IMR-90 (cell line): ENCODE data around the gene MEF2D. TPM values are rescaled to one million over a fixed set of nuclear protein-coding genes. Genes with fewer than 3 reads are reported as not detected.

Experiments used
- ATAC-seq: fragments of 200-7000 bp; cut with Tn5 transposase; 2 replicates; pipeline ENCODE4 v1.9.1; 2020; ENCODE audit warnings: low read depth, mild to moderate bottlenecking, moderate library complexity
- BruUV-seq: library from RNA; stranded (reverse); fragments of 400-500 nt; replicated peaks from 2 replicates; lab custom pipeline; 2021; lab: Mats Ljungman, UMichigan
- CTCF ChIA-PET: fragments of 300-600 bp; formaldehyde crosslinking; extraction: SDS; loops from one replicate; lab custom pipeline; 2021; ENCODE audit warnings: antibody characterized with exemption; lab: Yijun Ruan, JAX
- POLR2A ChIA-PET: fragments of 300-600 bp; sonication (Branson Sonifier 250); formaldehyde crosslinking; loops from one replicate; lab custom pipeline; 2022; ENCODE audit warnings: antibody characterized with exemption; ENCODE audit not compliant: unreplicated experiment; lab: Charles Lee
- DNase-seq: peaks from one replicate; pipeline ENCODE4 v3.0.0; 2013
- H2AFZ ChIP-seq: replicated peaks from 2 replicates; pipeline ENCODE3; 2013; ENCODE audit warnings: low read length, mild to moderate bottlenecking; ENCODE audit not compliant: poor library complexity
- H2AK5ac ChIP-seq: 2 replicates; pipeline ENCODE4 v1.6.1; 2013; ENCODE audit warnings: low read depth, low read length, inconsistent platforms
- H2AK9ac ChIP-seq: replicated peaks from 2 replicates; pipeline ENCODE3; 2013; ENCODE audit warnings: mild to moderate bottlenecking, low read depth, low read length, moderate library complexity; ENCODE audit not compliant: poor library complexity
- H2BK120ac ChIP-seq: 2 replicates; pipeline ENCODE4 v1.6.1; 2013; ENCODE audit warnings: low read depth, low read length, inconsistent platforms
- H2BK15ac ChIP-seq: 3 replicates; pipeline ENCODE4 v1.6.1; 2013; ENCODE audit warnings: low read depth, low read length, inconsistent platforms
- H2BK20ac ChIP-seq: 2 replicates; pipeline ENCODE4 v1.6.1; 2013; ENCODE audit warnings: low read depth, mild to moderate bottlenecking, inconsistent platforms, low read length, moderate library complexity
- H2BK5ac ChIP-seq: 2 replicates; pipeline ENCODE4 v1.6.1; 2013; ENCODE audit warnings: mild to moderate bottlenecking, low read depth, low read length, inconsistent platforms; ENCODE audit not compliant: poor library complexity, severe bottlenecking
- H3K14ac ChIP-seq: replicated peaks from 2 replicates; pipeline ENCODE4 v1.6.1; 2013; ENCODE audit warnings: low read depth, low read length, inconsistent platforms
- H3K18ac ChIP-seq: 2 replicates; pipeline ENCODE4 v1.6.1; 2013; ENCODE audit warnings: low read depth, low read length, control low read depth
- H3K23ac ChIP-seq: 2 replicates; pipeline ENCODE4 v1.6.1; 2013; ENCODE audit warnings: low read depth, low read length, inconsistent platforms
- H3K27ac ChIP-seq: 2 replicates; pipeline ENCODE4 v1.5.1; 2013; ENCODE audit warnings: mild to moderate bottlenecking, control low read depth, low read length; ENCODE audit not compliant: insufficient read depth
- H3K27me3 ChIP-seq: 2 replicates; pipeline ENCODE4 v1.6.1; 2013; ENCODE audit warnings: low read length; ENCODE audit not compliant: control insufficient read depth, insufficient read depth
- H3K36me3 ChIP-seq: 2 replicates; pipeline ENCODE4 v1.6.1; 2013; ENCODE audit warnings: low read length, mixed read lengths; ENCODE audit not compliant: control insufficient read depth, insufficient read depth
- H3K4ac ChIP-seq: 2 replicates; pipeline ENCODE4 v1.6.1; 2013; ENCODE audit warnings: low read depth, low read length, inconsistent platforms
- H3K4me1 ChIP-seq: 2 replicates; pipeline ENCODE4 v1.6.1; 2013; ENCODE audit warnings: low read length, mixed read lengths; ENCODE audit not compliant: control insufficient read depth, insufficient read depth
- H3K4me2 ChIP-seq: 2 replicates; pipeline ENCODE4 v1.6.1; 2013; ENCODE audit warnings: low read depth, mild to moderate bottlenecking, control low read depth, low read length, moderate library complexity
- H3K4me3 ChIP-seq: 2 replicates; pipeline ENCODE4 v1.5.1; 2013; ENCODE audit warnings: low read depth, mild to moderate bottlenecking, control low read depth, low read length, moderate library complexity; ENCODE audit not compliant: insufficient read depth
- H3K56ac ChIP-seq: 2 replicates; pipeline ENCODE4 v1.6.1; 2013; ENCODE audit warnings: low read length, inconsistent platforms; ENCODE audit not compliant: insufficient read depth; ENCODE audit errors: extremely low read depth
- H3K79me1 ChIP-seq, 2 experiments: 2 replicates each; pipeline ENCODE4 v1.6.1; 2013; ENCODE audit warnings: low read length in 2 of 2, inconsistent platforms in 1 of 2, low read depth in 1 of 2
- H3K9ac ChIP-seq: 2 replicates; pipeline ENCODE4 v1.6.1; 2013; ENCODE audit warnings: low read depth, low read length, control low read depth
- H3K9me1 ChIP-seq: 2 replicates; pipeline ENCODE4 v1.6.1; 2013; ENCODE audit warnings: low read length, inconsistent platforms; ENCODE audit not compliant: insufficient read depth
- H3K9me3 ChIP-seq: 2 replicates; pipeline ENCODE4 v1.6.1; 2013; ENCODE audit warnings: low read length; ENCODE audit not compliant: control insufficient read depth, insufficient read depth
- H4K20me1 ChIP-seq: 2 replicates; pipeline ENCODE4 v1.6.1; 2013; ENCODE audit warnings: low read length, inconsistent platforms; ENCODE audit not compliant: insufficient read depth
- H4K5ac ChIP-seq: 2 replicates; pipeline ENCODE4 v1.6.1; 2013; ENCODE audit warnings: mild to moderate bottlenecking, low read depth, low read length, control low read depth
- H4K8ac ChIP-seq, 2 experiments: 2 replicates each; pipeline ENCODE4 v1.6.1; 2013; ENCODE audit warnings: low read depth in 2 of 2, low read length in 2 of 2, control low read depth in 1 of 2, inconsistent platforms in 1 of 2
- H4K91ac ChIP-seq: 2 replicates; pipeline ENCODE4 v1.6.1; 2013; ENCODE audit warnings: low read depth, low read length, inconsistent platforms; ENCODE audit not compliant: insufficient read depth
- BHLHE40 ChIP-seq: fragments of 150-350 bp; IDR thresholded peaks from 2 replicates; pipeline ENCODE4 v1.6.1; 2016; ENCODE audit warnings: mild to moderate bottlenecking, low read depth, low read length
- CEBPB ChIP-seq: IDR thresholded peaks from 2 replicates; pipeline ENCODE4 v1.6.1; 2012; ENCODE audit warnings: low read depth, low read length, improper control_type of control experiment
- CHD1 ChIP-seq: IDR thresholded peaks from 2 replicates; pipeline ENCODE4 v1.6.1; 2012; ENCODE audit warnings: low read depth, low read length, improper control_type of control experiment
- FOS ChIP-seq: fragments of 150-350 bp; IDR thresholded peaks from 2 replicates; pipeline ENCODE4 v1.6.1; 2016; ENCODE audit warnings: low read depth, low read length
- MAFK ChIP-seq: IDR thresholded peaks from 2 replicates; pipeline ENCODE4 v1.6.1; 2012; ENCODE audit warnings: low read depth, low read length, improper control_type of control experiment
- MAZ ChIP-seq: IDR thresholded peaks from 2 replicates; pipeline ENCODE4 v1.6.1; 2012; ENCODE audit warnings: low read depth, mild to moderate bottlenecking, low read length, improper control_type of control experiment, moderate library complexity, borderline replicate concordance
- MXI1 ChIP-seq: IDR thresholded peaks from 2 replicates; pipeline ENCODE4 v1.6.1; 2012; ENCODE audit warnings: low read depth, mild to moderate bottlenecking, low read length, moderate library complexity, borderline replicate concordance
- NFE2L2 ChIP-seq: fragments of 150-350 bp; IDR thresholded peaks from 2 replicates; pipeline ENCODE4 v1.6.1; 2016; ENCODE audit warnings: low read depth, mild to moderate bottlenecking, low read length
- POLR2A ChIP-seq: IDR thresholded peaks from 2 replicates; pipeline ENCODE4 v1.6.1; 2012; ENCODE audit warnings: mild to moderate bottlenecking, low read depth, low read length
- RAD21 ChIP-seq: IDR thresholded peaks from 2 replicates; pipeline ENCODE4 v1.6.1; 2012; ENCODE audit warnings: low read length, improper control_type of control experiment
- RFX5 ChIP-seq: IDR thresholded peaks from 2 replicates; pipeline ENCODE4 v1.8.0; 2012; ENCODE audit warnings: low read depth, mild to moderate bottlenecking, low read length, moderate library complexity
- WGBS, 2 experiments: methylation state at CpG; one replicate each; pipeline versions ENCODE4 v1.1.5 to v1.1.7; 2013; ENCODE audit warnings: missing lambda C conversion rate in 2 of 2; ENCODE audit not compliant: insufficient read length in 1 of 2; ENCODE audit errors: extremely low coverage in 2 of 2; 5-methylcytosine and 5-hydroxymethylcytosine counted together
- dilution Hi-C: fragments of 300-500 bp; cut with HindIII; formaldehyde crosslinking; loops from one replicate; pipeline ENCODE4 v1.14.3; 2018; ENCODE audit warnings: low sequenced_read_pairs; ENCODE audit not compliant: unreplicated experiment
- in situ Hi-C: fragments of 300-500 bp; cut with MboI; formaldehyde crosslinking; loops from 3 replicates; pipeline ENCODE4 v1.14.3; 2019; ENCODE audit warnings: low sequenced_read_pairs, inconsistent platforms, mixed read lengths
- intact Hi-C: fragments of 100-400 bp; cut with micrococcal nuclease; formaldehyde crosslinking; loops from 2 replicates; pipeline ENCODE4 v1.10.0; 2022
- polyA plus RNA-seq, 3 experiments: library from polyadenylated mRNA; depleted of rRNA; stranded (reverse); fragments of >200 nt; gene quantifications; 2 replicates each; pipeline ENCODE4 v1.2.3, GENCODE V29; 2012; ENCODE audit warnings: low replicate concordance in 1 of 3
- total RNA-seq: library from RNA; depleted of rRNA; stranded (reverse); fragments of >200 nt; gene quantifications from 2 replicates; pipeline ENCODE4 v1.2.3, GENCODE V29; 2012
- TF ChIP-seq, protein P1 (sequence below): fragments of 150-350 bp; IDR thresholded peaks from 2 replicates; pipeline ENCODE4 v1.6.1; 2016; ENCODE audit warnings: low read depth, mild to moderate bottlenecking, low read length, moderate library complexity, borderline replicate concordance
- TF ChIP-seq, protein P2 (sequence below): fragments of 150-350 bp; IDR thresholded peaks from 2 replicates; pipeline ENCODE4 v1.6.1; 2017; ENCODE audit warnings: mild to moderate bottlenecking, antibody characterized with exemption, low read length, low read depth

Gene MEF2D
- total and polyA plus RNA-seq, 2 of the 4 experiments (the other 2 are of a cell fraction): 2.9 to 20.0 TPM

GRCh38 chr1:156502894-156503697, 2.5 kb upstream of the MEF2D start:
- Histone ChIP-seq H3K27me3 (no peaks in the 10 kb centered on the region), H4K8ac (peak overlapping the region; percentile 91 to 99), H2BK5ac (peak overlapping the region; percentile 100), H3K9ac (peak overlapping the region; percentile 75), H3K4ac (peak overlapping the region; percentile 100), H2BK120ac (peak overlapping the region; percentile 100), H3K27ac (peak overlapping the region; percentile 92), H3K23ac (peak overlapping the region; percentile 98), H3K14ac (peak overlapping the region; percentile 98), H2AK9ac (peak overlapping the region; percentile 99), H3K4me1 (peaks cover 35% of the 10 kb centered on the region), H3K79me1 (peaks cover 9 to 50% of the 10 kb centered on the region in 2 experiments; a peak in 3 of 4 replicates), H3K18ac (peak overlapping the region; percentile 91), H3K4me3 (peak overlapping the region; percentile 7; the same call in 1 of the 2 replicates), H3K56ac (peak overlapping the region; percentile 97), H2BK15ac (peak overlapping the region; percentile 100), H2AFZ (peak overlapping the region; percentile 79), H3K9me3 (no peaks in the 10 kb centered on the region), H2BK20ac (peak overlapping the region; percentile 100), H4K91ac (peak overlapping the region; percentile 100), H3K36me3 (no peaks in the 10 kb centered on the region), H4K20me1 (peaks cover 24% of the 10 kb centered on the region), H2AK5ac (peak overlapping the region; percentile 100), H3K4me2 (peak overlapping the region; percentile 78), H3K9me1 (peaks cover 30% of the 10 kb centered on the region), H4K5ac (peak overlapping the region; percentile 85)
- 20% methylated on average over 5 of the region's 12 CpGs; no CpG with 5 or more reads in 1 of the 2 experiments for WGBS, 2 experiments
- peak; percentile 98 for DNase-seq
- POLR2A ChIA-PET: interaction anchor here (0.6 kb wide), 1 partner anchor 53 kb away, joined by 3 read pairs; no protein-coding TSS in a partner anchor
- ATAC-seq: peak; percentile 12
- intact Hi-C loops: loop anchor here (10.0 kb wide), 1 partner anchor 222 kb away; the partner anchor contains the start of genes ISG20L2 and METTL25B
- dilution Hi-C loops: no loop called here
- TF ChIP-seq MXI1: 0 out of 2 replicates have a peak, but pooled peaks have one; percentile 7
- TF ChIP-seq MAZ: peak; percentile 86
- TF ChIP-seq BHLHE40: peak; percentile 40; the same call in 1 of the 2 replicates
- TF ChIP-seq RAD21: peak; percentile 34
- TF ChIP-seq CHD1: peak; percentile 78; the same call in 1 of the 2 replicates
- TF ChIP-seq POLR2A: peak; percentile 80
- TF ChIP-seq, protein P1, sequence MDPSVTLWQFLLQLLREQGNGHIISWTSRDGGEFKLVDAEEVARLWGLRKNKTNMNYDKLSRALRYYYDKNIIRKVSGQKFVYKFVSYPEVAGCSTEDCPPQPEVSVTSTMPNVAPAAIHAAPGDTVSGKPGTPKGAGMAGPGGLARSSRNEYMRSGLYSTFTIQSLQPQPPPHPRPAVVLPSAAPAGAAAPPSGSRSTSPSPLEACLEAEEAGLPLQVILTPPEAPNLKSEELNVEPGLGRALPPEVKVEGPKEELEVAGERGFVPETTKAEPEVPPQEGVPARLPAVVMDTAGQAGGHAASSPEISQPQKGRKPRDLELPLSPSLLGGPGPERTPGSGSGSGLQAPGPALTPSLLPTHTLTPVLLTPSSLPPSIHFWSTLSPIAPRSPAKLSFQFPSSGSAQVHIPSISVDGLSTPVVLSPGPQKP: no peak
- peak; percentile 59; the same call in 1 of the 2 replicates for TF ChIP-seq NFE2L2
- TF ChIP-seq, protein P2, sequence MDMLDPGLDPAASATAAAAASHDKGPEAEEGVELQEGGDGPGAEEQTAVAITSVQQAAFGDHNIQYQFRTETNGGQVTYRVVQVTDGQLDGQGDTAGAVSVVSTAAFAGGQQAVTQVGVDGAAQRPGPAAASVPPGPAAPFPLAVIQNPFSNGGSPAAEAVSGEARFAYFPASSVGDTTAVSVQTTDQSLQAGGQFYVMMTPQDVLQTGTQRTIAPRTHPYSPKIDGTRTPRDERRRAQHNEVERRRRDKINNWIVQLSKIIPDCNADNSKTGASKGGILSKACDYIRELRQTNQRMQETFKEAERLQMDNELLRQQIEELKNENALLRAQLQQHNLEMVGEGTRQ: no peak
- TF ChIP-seq MAFK: peak; percentile 37; the same call in 1 of the 2 replicates
- TF ChIP-seq CEBPB: no peak
- TF ChIP-seq RFX5: no peak
- TF ChIP-seq FOS: peak; percentile 88
- CTCF ChIA-PET: interaction anchor here (2.0 kb wide), 1 partner anchor 117 kb away, joined by 6 read pairs; no protein-coding TSS in a partner anchor
- in situ Hi-C loops: no loop called here
- no TSS peak for BruUV-seq
